Coronary artery (tissue), 2 donors: Measurements from ENCODE around the gene COL7A1.
A peak's percentile ranks its signal among the peaks of the same experiment; 100 is the strongest.
"Not testable (repeated sequence)": the region's sequence is repeated elsewhere in the genome, so short reads cannot be mapped to it uniquely, and the experiment has no call there.

Source experiments
- DNase-seq: peaks from one replicate; pipeline ENCODE4 v3.0.0-alpha.2; 2017; ENCODE audit warnings: low spot score
- H3K27ac ChIP-seq, 2 donors: fragments of 200-600 bp; sonication (generic); one replicate each; pipeline ENCODE4 v1.5.1; 2016 to 2019
- H3K4me3 ChIP-seq: fragments of 200-600 bp; sonication (generic); 2 replicates; pipeline ENCODE4 v1.5.1; 2016; ENCODE audit warnings: mild to moderate bottlenecking, moderate library complexity
- TF ChIP-seq, protein P1 (sequence below): fragments of 200-600 bp; sonication (generic); IDR thresholded peaks from one replicate; pipeline ENCODE4 v1.5.1; 2019; ENCODE audit warnings: antibody characterized with exemption

COL7A1 gene

GRCh38 chr3:48552111-48552951 lies 42.8 kb downstream of the COL7A1 start:
- H3K27ac ChIP-seq: no peak overlapping the region
- no peak for DNase-seq
- TF ChIP-seq, protein P1, sequence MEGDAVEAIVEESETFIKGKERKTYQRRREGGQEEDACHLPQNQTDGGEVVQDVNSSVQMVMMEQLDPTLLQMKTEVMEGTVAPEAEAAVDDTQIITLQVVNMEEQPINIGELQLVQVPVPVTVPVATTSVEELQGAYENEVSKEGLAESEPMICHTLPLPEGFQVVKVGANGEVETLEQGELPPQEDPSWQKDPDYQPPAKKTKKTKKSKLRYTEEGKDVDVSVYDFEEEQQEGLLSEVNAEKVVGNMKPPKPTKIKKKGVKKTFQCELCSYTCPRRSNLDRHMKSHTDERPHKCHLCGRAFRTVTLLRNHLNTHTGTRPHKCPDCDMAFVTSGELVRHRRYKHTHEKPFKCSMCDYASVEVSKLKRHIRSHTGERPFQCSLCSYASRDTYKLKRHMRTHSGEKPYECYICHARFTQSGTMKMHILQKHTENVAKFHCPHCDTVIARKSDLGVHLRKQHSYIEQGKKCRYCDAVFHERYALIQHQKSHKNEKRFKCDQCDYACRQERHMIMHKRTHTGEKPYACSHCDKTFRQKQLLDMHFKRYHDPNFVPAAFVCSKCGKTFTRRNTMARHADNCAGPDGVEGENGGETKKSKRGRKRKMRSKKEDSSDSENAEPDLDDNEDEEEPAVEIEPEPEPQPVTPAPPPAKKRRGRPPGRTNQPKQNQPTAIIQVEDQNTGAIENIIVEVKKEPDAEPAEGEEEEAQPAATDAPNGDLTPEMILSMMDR: no peak
- H3K4me3 ChIP-seq: no peak overlapping the region

DNA sequence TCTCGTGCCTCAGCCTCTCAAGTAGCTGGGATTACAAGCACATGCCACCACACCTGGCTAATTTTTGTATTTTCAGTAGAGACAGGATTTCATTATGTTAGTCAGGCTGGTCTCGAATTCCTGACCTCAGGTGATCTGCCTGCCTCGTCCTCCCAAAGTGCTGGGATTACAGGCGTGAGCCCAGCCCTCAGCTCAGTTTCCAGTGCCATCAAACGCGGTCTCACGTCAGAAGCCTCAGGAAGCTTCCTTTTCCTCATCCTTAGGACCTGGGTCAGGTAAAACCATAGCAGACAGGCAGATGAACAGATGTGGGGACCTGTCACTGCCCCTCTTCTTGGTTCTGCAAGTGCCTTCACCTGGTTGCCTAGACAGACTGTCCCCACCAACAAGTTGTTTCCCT lies 43.5 kb downstream of the COL7A1 start:
- H3K4me3 ChIP-seq, DNase-seq, H3K27ac ChIP-seq: not testable (repeated sequence)

DNA sequence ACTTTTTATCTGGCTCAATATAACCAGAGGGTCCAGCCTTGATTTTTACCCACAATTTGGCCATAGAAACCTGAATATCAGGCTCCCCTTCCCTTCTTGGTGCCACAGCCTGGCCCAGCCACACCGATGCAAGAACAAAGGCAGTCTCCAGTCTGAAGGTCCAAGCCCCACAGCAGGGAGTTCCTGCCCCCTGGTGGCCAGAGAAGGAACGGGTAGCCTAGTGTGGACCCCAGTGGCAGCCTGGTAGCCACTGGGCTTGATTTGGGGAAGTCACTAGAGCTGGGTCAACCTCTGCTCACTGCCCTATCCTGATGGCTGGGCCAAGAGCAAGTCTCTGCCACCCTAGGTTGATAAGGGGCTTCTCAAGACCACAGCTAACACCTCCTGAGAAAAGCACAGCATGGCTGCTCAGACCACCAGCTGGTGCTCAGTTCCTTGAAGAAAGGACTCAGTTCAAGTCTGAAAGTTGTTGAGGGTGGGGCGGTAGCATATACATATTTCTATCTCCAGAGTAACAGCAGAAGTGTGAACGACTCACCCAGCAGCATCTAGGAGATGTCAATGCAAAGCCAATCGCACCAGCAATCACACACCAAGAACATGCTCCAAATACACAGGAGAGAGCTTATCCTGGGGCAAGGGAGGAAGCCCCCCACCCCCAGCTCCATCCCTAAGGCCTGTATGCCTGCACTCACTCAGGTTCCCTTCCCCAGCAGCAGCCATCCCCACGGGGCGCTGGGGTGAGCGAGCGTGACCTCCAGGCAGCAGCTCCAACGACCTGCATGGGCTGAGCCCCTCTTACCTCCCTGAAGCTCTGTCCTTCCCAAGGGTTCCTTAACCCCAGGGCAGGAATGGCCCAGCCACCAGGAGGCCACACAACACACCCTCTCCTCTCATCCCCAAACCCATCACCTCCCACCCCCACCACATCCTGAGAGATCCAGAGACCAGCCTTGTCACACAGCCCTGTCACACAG lies 46.1 kb downstream of the COL7A1 start:
- TF ChIP-seq, protein P1: peak; percentile 86
- DNase-seq: peak; percentile 88
- no peak overlapping the region for H3K4me3 ChIP-seq
- H3K27ac ChIP-seq: peak overlapping the region in 1 of 2 donors; percentile 3

- TF ChIP-seq, protein P1: no peak
- Histone ChIP-seq H3K27ac (no peak overlapping the region), H3K4me3 (no peak overlapping the region)
- DNase-seq: no peak
Observed at GRCh38 chr3:48548126-48548525, 47.0 kb downstream of the COL7A1 start.

DNA sequence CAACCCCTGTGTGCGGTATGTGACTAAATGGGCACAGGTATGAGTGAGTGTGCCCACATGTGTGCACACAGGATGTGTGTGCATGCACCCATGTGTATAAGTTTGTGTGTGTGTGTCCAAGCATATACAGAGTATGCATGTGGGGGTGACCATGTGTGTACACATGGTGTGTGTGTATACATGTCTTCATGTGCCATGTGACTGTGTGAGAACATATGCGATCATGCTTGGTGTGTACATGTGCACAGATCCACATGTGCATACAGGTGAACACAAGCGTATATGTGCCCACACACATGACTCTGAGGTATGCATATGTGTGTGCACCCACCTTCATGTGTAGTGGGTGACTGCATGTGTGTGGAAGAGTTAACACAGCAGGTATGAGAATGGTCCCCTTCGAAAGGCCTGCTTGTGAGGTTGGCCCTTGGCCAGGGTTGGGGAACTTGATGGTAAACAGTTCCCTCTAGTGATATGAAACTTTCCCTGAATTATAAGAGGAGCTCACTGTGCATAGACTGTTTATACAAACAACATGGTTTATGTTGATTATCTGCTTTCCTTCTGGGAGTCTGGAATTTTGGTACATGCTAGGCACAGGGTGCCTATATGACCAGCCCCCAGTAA lies 48.8 kb downstream of the COL7A1 start:
- TF ChIP-seq, protein P1: no peak
- DNase-seq: no peak
- no peak overlapping the region for H3K27ac ChIP-seq

GRCh38 chr3:48544141-48544540 lies 51.0 kb downstream of the COL7A1 start:
- TF ChIP-seq, protein P1: no peak
- no peak for DNase-seq
- Histone ChIP-seq H3K27ac (no peak overlapping the region), H3K4me3 (no peak overlapping the region)

More for the DNA sequence above, 48.8 kb downstream of the COL7A1 start:
- H3K4me3 ChIP-seq: no peak overlapping the region
